IMR-90 (cell line): Measurements from ENCODE around the gene UPK2. TPM values are rescaled to one million over a fixed set of nuclear protein-coding genes. Genes with fewer than 3 reads are reported as not detected.

ENCODE experiments used
- CEBPB ChIP-seq: IDR thresholded peaks from 2 replicates; pipeline ENCODE4 v1.6.1; 2012; ENCODE audit warnings: low read depth, low read length, improper control_type of control experiment
- ELK1 ChIP-seq: fragments of 150-350 bp; IDR thresholded peaks from 2 replicates; pipeline ENCODE4 v1.6.1; 2016; ENCODE audit warnings: low read depth, mild to moderate bottlenecking, low read length, moderate library complexity, borderline replicate concordance
- polyA plus RNA-seq, 3 experiments: library from polyadenylated mRNA; depleted of rRNA; stranded (reverse); fragments of >200 nt; gene quantifications; 2 replicates each; pipeline ENCODE4 v1.2.3, GENCODE V29; 2012; ENCODE audit warnings: low replicate concordance in 1 of 3
- total RNA-seq: library from RNA; depleted of rRNA; stranded (reverse); fragments of >200 nt; gene quantifications from 2 replicates; pipeline ENCODE4 v1.2.3, GENCODE V29; 2012

The UPK2 gene
- total and polyA plus RNA-seq, 2 of the 4 experiments (the other 2 are of a cell fraction): 0.26 TPM; not detected in 1

- TF ChIP-seq ELK1: no peak
- TF ChIP-seq CEBPB: no peak
Measured at GRCh38 chr11:118911880-118912741, 44.0 kb upstream of the UPK2 start (continued).
